H4 (cell line): Measurements from ENCODE around the gene PRRX2. TPM values are rescaled to one million over a fixed set of nuclear protein-coding genes. Genes with fewer than 3 reads are reported as not detected.

Experiments
- DNase-seq: peaks from one replicate; pipeline ENCODE4 v3.0.0-alpha.2; 2015; ENCODE audit warnings: low spot score
- total RNA-seq: library from RNA; depleted of rRNA; stranded (reverse); fragments of >200 nt; shearing (Covaris generic); gene quantifications from 2 replicates; pipeline ENCODE4 v1.2.3, GENCODE V29; 2014

The PRRX2 gene
- total RNA-seq, 1 experiment from 2014 or later, result 16.5 TPM

- no peak for DNase-seq
These were observed 12.0 kb downstream of the PRRX2 start for GRCh38 chr9:129677456-129677855.

- DNase-seq, result no peak
These were observed 13.4 kb downstream of the PRRX2 start for GRCh38 chr9:129678844-129679243.

- DNase-seq, result no peak
These were observed 14.1 kb downstream of the PRRX2 start for GRCh38 chr9:129679537-129679936.

GRCh38 chr9:129681924-129682323, 16.5 kb downstream of the PRRX2 start:
- DNase-seq, result no peak

GRCh38 chr9:129682381-129682780, 16.9 kb downstream of the PRRX2 start:
- no peak for DNase-seq

GRCh38 chr9:129685220-129685932, 19.9 kb downstream of the PRRX2 start:
- peak; percentile 71 for DNase-seq

- DNase-seq, result no peak
These were observed 20.4 kb downstream of the PRRX2 start for GRCh38 chr9:129685933-129686259.

- DNase-seq, result no peak
These were observed 21.3 kb downstream of the PRRX2 start for GRCh38 chr9:129686736-129687135.

- DNase-seq, result no peak
These were observed 21.9 kb downstream of the PRRX2 start for GRCh38 chr9:129687391-129687790.

GRCh38 chr9:129688285-129689043, 23.0 kb downstream of the PRRX2 start:
- DNase-seq, result no peak

GRCh38 chr9:129692534-129692933, 27.1 kb downstream of the PRRX2 start:
- no peak for DNase-seq

- peak; percentile 43 for DNase-seq
These were observed 28.3 kb downstream of the PRRX2 start for GRCh38 chr9:129693741-129694140.

GRCh38 chr9:129694243-129694646, 28.8 kb downstream of the PRRX2 start:
- peak; percentile 77 for DNase-seq

- DNase-seq, result no peak
These were observed 30.4 kb downstream of the PRRX2 start for GRCh38 chr9:129695870-129696269.

- peak; percentile 63 for DNase-seq
These were observed 31.7 kb downstream of the PRRX2 start for GRCh38 chr9:129696944-129697655.

- DNase-seq, result peak; percentile 51
These were observed 32.3 kb downstream of the PRRX2 start for GRCh38 chr9:129697656-129698253.

GRCh38 chr9:129698254-129698757, 32.9 kb downstream of the PRRX2 start:
- DNase-seq, result peak; percentile 41

- DNase-seq, result no peak
These were observed 35.6 kb downstream of the PRRX2 start for GRCh38 chr9:129701054-129701453.

- DNase-seq, result no peak
These were observed 36.1 kb downstream of the PRRX2 start for GRCh38 chr9:129701549-129701948.

- peak; percentile 87 for DNase-seq
These were observed 37.4 kb downstream of the PRRX2 start for GRCh38 chr9:129702589-129703520.
